Fibroblast of peridontal ligament (primary cell): Measurements from ENCODE around the gene ZFYVE21.

ENCODE experiments used
- DNase-seq: peaks from one replicate; pipeline ENCODE4 v3.0.0-alpha.2; 2010; ENCODE audit errors: extremely low read depth

Gene ZFYVE21

DNA sequence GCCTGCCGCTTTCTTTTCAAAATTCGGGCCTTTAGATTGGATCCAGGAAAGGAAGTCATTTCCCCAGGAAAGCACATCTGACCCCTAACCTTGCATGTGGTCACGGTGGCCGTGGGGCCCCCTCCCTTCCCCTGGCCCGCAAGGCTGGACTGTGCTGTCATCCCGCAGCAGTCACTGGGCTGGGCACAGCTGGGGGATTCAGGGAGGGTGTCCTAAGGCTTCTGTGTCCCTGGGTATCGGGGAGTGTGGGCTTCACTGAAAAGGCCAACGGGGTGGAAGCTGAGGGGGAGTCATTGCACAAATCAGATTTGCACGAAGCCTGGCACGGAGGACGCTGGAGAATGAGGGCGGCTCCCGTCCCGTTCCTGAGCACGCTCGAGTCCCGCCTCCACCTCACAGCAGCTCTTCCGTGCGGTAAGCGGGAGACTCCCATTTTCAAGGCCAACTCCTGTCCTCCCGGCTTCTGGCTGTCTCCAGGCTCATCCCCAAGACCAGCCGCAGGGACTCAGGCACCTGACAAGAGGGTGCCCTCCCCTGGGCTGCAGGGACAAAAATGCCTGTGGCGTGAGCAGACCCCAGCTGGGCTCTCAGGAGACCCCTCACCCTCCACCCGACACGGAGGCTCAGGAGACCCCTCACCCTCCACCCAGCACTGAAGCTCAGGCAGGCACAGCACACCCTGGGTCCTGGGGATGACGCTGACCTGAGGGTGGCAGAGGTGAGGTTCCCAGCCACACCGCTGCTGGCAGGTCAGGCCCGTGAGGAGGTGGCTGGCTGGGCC, 9.9 kb upstream of the ZFYVE21 start:
- no peak for DNase-seq

DNA sequence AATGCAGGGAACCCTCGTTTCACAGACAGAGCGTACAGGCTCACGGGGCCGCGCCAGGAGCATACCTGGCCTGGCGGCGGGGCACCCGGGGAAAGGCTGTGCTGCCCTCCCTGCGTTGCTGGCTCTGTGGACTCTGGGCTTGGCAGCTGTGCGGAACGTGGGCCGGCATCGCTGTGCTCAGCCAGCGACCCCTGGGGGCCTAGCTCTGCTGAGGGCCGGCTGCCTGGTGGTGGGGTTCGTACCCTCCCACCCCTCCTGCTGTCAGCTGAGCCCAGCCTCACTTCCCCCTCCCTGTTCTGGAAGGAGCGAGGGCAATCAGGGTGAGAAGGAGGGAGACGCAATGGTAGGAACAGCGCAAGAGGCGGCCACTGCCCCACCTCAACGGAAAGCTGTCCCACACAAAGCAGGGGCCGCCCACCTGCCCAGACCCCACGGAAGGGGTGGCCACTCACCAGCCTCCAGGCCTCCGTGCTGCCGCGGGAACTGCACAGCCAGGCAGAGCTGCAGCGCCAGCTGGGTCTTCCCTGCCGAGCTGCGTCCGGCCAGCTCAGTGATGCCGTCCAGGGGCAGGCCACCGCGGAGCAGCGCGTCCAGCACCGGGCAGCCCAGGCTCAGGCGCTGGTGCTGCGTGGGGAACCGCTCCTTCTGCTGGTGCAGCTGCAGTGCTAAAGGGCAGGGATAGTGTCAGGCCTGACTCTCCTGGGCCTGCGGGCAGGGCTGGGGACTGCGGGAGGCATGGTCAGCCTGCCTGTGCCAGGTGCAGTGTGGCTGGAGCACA, 8.9 kb upstream of the ZFYVE21 start:
- no peak for DNase-seq

DNA sequence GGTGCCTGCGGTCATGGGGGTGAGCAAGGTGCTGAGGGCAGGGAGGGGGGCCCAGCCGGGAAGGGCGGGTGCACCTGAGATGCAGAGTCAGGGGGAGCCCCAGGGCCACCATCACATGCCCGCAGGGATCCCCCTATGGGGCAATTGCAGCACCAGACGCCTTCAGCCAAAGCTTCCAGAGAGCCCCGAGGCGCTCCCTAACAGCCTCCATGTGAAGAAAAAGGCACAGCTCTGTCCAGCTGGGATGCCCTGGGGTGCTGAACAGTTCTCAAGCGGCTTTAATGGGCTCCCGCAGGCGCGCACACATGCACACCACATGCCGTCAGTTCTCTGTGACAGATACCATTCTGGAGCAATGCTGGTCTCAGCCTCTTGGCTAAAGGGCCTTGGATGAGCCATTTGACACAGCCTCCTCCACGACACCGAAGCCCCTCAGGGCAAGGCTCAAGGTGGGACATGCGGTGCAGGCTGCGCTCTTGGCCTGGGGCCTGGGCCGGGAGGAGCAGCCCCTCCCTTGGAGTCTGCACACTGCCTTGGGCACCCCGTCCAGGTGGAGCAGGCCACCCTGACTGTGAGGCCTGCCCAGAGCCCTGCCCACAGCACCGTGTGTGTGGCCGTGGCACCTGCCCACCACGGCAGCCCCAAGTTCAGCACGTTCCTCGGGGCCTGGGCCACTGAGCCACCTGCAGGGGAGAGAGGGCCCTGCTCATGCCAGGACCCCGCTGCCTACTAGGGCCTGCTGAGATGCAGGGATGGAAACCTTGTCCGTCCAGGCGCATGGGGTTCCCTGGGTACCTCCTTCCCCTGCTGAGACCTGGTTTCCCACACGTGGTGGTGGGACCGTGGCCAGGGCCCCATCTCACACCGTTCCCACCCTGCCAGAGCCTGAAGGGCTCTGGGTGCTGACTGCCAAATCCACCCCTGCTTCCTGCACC, 8.0 kb upstream of the ZFYVE21 start:
- no peak for DNase-seq

DNA sequence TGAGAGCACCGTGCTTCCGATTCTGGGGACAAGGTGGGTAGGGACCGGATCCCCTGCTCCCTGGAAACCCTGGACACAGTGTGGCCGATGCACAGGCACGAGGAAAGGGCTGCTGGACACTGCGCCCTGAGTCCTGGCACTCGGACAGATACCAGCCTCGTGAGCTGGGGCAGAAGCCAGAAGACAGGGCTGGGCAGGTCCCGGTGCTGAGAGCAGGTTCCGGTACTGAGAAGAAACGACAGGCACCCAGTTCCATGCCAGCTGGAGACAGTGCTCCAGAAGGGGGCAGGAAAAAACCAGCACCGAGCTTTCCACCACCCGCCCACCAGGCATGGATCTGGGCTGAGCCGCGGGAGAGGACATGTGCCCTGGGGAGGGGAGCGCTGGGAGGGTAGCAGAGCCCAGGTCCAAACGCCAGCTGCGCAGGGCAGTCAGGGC, 6.8 kb upstream of the ZFYVE21 start:
- no peak for DNase-seq

DNA sequence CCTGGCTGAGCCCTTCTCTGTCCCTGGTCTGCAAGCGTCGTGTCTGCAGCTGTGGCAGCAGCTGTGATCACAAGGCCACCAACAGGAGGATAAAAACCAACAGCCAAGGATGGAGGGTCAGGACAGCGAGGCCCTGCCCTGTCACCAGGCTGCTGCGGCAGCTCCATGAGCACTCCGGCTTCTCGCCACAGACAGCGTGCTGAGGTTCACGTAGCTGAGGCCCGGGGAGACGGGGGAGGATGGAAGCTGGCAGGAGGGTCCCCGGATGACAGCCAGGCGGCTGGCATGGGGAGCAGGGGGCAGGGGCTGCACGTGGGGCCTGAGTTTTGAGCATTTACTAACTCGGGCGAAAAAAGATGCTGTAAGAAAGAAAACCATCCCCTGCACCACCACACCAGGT, 5.8 kb upstream of the ZFYVE21 start:
- no peak for DNase-seq

DNA sequence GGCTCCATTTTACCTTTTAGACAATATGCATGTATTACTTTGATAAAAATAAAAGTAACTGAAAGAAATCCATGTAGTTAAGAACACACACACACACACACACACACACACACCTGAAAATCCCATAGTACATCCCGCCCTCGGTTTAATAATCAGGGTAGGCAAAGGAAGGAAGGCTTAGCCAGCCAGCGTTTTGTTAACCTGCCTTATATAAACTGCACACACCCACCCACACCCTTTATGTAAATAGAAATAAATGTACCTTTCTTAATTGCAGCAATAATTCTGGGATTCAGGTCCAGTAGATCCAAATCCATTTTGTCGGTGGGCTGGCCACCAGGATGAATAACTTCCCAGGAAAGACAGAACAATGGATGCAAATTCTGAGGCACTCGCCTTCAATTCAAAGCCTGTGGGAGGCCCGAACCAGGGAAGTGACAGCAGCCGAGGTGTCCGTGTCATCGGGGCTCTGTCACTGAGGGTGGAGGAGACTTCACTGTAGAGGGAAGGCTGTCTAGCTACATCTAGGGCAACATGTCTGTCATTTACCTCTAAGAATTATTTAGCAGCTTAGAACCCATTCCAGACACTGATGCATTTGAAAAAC, 4.7 kb upstream of the ZFYVE21 start:
- no peak for DNase-seq

DNA sequence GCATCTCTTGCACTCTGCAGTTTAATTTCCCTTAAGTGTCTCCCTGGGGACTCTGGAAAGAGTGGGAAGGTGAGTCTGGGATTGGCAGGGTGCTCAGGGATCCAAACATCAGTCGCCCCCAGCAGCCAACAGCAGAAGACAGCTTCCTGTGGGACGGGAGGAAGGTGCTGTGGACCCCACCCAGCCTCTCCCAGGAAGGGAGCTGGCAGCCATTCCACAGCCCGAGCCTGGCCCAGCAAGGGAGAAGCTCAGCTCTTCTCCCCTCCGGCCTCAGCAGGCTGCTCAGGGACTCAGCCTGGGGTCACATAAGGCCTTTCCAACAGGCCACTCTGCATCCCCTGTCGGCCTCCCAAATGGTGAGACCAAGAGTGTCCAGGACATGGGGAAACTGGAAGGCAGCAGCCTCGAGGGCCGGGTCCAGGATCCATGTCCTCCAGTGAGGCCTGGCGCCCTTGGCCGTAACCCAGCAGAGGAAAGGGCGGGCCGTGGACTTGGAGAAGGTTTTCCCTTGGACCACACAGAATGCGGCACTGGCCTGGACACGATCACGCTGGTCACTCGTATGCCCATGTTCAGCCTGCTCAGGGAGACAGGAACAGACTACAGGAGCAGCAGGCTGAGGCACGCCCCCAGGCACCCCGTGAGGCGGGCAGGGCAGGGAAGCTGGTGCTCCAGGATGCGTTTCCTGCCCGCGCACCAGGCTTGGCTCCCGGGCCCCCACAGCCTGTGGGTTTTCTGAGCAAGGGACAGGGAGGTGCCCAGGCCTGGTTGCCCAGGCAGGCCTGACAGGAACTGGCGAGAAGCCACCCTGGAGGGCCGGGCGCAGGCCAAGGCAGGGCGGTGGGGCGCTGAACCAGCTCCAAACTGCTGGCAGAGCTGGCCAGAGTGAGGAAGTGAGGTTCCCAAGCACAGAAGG, 3.8 kb upstream of the ZFYVE21 start:
- no peak for DNase-seq

DNA sequence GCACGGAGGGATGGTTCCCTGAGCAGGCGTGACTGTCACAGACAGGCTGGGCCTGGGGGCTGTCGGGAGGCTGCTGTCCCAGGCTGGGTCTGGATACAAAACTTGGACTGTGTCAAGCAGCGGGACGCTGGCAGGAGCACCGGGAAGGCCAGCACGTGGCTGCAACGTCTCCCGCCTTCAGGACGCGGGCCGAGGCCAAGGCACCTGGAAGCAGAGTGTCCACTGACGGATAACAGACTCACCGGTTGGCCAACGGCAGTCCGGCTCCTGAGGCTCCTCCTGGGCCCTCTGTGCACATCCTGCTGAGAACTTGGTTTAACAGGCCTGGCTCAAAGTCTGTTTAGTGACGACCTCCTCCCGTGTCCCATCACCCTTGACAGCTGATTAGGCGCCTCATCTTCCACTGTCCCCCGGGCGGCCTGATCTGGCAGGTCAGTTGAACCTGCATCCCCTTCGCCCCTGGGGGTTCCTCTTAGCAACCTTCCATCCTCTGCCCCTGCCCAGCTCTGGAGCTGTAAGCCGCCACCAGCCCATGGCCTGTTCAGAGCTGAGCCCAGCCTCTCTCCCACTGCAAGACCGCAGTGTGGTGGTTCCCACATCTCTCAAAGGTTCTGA, 2.9 kb upstream of the ZFYVE21 start:
- DNase-seq: no peak

DNA sequence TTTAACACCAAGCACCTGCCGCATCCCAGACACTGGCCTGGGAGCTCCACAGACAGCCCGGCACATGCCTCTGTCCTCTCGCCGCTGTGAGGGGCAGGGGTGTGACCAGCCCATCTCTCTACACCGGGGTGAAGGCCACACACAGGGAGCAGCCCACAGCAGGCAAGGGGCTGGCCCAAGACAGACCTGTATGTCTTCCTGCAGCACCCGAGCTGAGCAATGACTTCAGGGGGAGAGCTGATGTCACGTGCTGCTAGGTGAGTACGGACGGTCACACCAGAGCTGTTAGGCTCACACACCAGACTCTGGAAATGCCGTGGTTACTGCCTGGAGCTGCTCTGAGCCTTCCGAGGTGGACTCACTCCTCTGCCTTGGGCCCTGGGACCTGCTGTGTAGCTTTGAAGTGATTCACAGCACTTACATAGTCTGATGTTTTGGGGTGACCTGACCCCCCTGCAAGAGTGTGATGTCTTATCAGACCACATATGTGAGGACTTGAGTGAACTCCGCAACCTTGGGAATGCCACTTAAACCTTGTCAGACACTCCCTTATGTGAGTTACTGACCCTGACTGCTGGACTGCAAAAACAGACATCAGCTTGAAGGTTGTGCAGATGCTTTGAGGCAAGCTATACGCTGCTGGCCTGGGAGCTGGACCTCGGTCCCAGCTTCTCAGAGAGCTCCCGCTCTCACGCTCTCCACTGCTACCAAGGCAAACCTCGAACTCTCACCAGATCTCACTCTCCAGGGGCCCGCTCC, 2.1 kb upstream of the ZFYVE21 start:
- DNase-seq: no peak

DNA sequence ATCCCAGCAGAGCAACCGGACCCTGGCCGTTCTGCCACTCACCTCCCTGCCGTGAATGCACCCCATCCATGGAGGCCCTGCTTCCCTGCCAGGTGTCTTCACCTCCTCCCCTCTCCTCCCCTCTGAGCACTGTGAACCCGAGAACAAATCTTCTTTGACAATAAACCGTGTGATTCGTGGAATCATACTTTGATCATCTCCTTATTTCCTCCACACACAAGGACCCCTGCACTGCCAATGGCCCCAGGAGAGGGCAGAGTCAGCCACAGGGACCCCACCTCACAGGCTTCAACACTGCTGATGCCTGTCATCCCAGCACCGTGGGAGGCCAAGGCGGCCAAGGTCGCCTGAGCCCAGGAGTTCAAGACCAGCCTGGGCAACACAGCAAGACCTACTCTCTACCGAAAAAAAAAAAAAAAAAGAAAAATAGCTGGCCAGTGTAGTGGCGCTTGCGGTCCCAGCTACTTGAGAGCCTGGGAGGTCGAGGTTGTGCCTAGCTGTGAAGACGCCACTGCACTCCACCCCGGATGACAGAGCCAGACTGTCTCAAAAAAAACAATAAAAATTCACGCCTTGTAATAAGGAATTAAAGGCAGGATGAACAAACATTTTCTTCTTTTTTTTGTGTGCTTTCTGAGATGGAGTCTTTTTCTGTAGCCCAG, 1.4 kb upstream of the ZFYVE21 start:
- no peak for DNase-seq

DNA sequence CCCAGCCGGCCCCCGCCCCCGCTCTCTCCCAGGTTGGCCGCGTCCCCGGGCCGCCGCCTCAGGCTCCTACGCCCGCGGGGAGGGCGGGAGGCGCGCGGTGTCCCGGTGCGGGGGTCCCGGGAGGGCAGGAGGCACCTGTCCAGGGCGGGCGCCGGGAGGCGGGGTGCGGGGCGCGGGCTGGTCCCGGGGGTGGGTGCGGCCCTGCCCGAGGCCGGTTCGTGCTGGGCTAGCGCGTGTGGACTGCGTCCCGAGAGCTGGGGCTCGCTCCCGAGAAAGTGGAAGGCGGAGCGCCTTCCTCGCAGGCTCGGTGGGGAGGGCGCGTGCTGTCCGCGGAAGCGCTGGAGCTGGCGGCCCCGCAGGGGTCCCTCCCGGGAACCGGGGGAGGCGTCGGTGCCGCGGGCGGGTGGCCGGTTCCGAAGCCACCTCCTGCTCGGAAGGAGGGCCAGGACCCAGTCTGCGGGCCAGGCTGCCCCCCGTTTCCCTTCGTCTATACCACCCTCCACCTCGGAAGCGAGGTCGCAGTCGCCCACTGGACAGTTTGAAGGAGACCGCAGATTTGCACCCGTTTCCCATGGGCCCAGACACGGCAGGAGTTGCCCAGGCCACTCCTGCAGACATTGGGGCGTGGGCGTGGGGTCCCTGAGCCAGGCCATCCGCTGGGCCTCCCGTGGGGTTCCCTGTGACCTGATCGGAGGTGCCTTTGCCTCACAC, 636 bp downstream of the ZFYVE21 start:
- no peak for DNase-seq

DNA sequence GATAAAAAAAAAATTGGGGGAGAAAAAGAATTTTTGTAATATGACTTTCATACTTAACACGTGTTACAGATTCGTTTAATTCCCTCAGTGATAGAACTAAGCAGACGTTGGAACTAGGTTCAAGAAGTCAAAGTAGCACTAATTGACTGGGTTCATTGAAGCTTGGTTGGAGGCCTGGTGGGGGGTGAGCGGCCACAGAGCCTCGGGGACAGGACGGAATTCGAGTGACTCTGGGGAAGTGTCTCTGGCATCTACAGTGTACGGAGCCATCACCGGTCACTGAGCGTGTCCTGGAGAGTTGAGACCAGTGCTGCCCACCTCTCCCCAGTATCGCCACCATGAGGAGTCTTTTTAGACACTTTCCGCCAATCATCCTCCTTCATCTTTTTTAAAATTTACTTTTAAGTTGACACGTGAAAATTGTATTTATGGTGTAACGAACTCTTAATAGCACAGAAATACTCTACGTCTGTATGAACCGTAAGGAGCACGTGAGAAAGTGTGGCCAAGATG, 1.3 kb downstream of the ZFYVE21 start:
- DNase-seq: no peak

DNA sequence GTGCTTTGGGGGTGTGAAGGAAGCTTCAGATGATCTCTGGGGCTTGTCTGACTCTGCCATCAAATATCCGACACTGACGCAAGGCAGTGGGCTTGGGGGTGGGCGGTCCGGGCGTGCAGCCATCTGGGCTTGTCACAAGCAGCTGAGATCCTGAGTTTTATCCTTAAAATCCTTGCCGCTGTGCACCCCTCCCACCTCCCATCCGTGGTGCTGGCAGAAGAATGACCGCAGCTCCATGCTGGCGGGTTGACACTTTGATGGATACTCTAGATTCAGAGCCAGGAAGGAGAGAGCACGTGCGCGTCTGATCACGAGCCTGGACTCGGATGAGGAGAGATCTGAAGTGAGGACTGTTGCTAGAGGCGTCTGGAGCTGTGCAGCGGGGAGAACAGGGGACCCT, 3.0 kb downstream of the ZFYVE21 start:
- DNase-seq: no peak

DNA sequence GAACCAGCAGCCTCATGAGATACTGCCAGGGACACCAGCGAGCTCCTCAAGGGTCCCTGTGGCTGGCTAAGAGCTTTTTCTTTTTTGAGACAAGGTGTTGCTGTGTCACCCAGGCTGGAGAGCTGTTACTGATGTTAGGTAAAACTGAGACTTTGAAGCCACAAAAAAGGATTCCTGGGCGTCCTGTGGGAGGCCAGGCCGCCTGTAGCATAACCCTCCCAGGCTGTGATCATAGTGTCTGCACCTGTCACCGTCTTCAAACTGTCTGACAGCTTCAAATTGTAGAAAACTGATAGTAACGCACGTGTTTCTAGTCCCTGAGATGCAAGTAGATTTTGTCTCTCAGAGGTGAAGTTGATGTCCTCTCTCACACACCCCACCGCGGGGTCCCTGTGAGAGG, 4.1 kb downstream of the ZFYVE21 start:
- no peak for DNase-seq

DNA sequence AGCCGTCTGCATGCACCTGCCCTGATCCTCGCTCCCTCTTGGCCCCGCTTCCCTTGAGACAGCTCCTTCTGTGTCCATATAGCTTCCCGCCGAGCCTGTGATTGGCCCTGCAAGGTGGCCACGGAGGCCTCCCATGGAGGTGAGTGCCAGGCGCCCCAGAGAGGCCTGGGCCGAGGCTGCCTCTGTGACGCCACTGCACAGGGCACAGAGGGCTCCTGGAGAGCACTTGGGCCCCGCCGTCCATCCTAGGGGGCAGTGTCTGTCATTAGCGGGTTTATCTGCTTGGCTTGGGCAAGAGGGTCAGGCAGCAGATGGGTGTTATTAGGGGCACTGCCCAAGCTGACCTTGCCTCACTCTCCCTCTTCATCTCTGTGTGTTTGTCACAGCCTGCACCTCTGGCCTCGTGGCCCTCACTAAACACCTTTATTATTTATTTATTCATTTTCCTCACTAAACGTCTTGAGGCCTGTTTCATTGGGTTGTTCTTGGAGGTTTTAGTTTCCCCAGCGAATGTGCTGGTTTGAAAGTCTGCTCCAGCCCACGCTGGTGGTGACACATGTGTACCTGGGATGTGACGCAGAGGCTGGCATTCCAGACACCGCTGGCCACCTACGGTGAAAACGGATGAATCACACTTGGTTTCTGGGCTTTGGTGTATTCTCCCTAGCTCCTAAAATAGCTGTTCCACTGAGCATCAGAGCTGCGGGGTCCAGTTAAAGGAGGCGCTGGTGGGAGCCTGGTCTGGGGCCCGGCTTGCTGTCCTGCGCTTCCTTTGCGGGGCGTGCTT, 5.9 kb downstream of the ZFYVE21 start:
- no peak for DNase-seq

DNA sequence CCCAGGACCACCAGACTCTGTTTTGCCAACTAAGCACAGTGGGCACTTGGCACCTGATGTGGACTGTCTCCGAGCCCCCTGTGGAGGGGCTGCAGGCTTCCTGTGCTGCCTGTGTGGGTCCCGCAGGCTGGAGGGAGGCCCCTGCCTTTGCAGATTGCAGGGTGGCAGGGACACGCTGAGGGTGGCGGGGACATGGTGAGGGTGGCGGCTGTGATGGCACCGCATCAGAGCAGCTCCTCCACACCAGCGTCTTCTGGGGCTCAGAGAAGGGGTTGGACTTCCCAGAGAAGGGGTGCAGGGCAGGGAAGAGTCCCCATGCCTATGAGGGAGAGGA, 8.1 kb downstream of the ZFYVE21 start:
- DNase-seq: no peak

DNA sequence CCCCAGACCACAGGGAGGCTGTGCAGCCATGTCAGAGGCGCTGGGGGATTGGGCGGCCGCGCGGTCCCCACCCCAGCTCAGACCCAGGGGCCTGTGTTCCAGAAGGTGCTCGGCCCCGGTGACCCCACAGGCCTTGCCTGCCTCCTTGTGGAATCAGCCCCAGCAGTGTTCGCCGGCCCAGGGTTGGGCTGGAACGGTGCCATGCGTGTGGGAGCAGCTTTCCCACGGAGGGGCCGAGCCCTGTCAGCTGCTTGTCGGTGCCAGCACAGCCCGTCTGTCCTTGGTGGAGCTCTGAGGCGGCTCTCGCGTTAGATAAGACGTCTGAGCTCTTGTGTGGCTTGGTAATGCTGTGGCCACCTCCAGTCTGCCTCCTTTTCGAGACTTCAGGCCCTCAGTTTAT, 8.5 kb downstream of the ZFYVE21 start:
- no peak for DNase-seq
